Prostate gland (tissue), 2 donors: ENCODE measurements around the gene POLR1H.

Experiments
- CTCF ChIP-seq, 4 experiments: fragments of 200-600 bp in 2 of 4; fragments of 450-650 bp in 2 of 4; sonication (generic) in 2 of 4; IDR thresholded peaks; 1 replicate in 3 of 4; 2 replicates in 1 of 4; pipeline ENCODE4 v1.5.1; 2016 to 2019; ENCODE audit warnings: antibody characterized with exemption in 4 of 4, mild to moderate bottlenecking in 2 of 4, moderate library complexity in 2 of 4
- POLR2A ChIP-seq: fragments of 450-650 bp; IDR thresholded peaks from one replicate; pipeline ENCODE4 v1.6.1; 2016; ENCODE audit warnings: antibody characterized with exemption, mild to moderate bottlenecking

- TF ChIP-seq POLR2A (no peak), CTCF (IDR thresholded peaks at IDR 0.05) (no peak)
Observed at GRCh38 chr6:30097902-30098768, 37.1 kb downstream of the POLR1H start.
